Measurements from ENCODE around the gene CCDC186. TPM values are rescaled to one million over a fixed set of nuclear protein-coding genes. Genes with fewer than 3 reads are reported as not detected.

Gene CCDC186
- total RNA-seq (2022; extraction: Qiagen RNA extraction; ENCODE audit: low read depth), result 3.3 to 6.6 TPM (median 6.0 TPM) in 5 replicates

GRCh38 chr10:114173921-114174694 is at the start of gene CCDC186:
Gene CCDC186 (minus strand): TSS chr10:114174203. CDS start chr10:114163268, 10,935 bp downstream.

DNA sequence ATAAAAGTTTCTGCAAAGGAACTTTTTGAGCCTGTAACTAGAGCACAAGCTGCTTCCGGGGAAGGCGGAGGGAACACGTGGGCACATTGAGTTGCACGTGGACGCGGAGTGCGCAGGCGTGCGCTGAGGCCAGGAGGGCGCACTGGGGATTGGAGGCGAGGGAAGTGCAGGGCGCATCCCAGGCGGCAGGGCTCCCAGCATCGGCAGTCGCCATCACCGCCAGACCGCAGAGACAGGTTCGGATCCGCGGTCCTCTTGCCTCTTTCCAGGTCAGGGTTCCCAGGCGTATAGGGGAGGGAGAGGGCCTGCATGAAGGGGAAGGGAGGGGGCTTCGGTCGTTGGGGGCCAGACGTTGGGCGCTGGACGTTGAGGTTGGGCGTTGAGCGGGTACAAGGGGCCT is 5.1 kb upstream of the CCDC186 start, which contains the start of gene TDRD1:
Gene TDRD1 (plus strand): TSS at position 206 of the 400 bp plus-strand sequence. CDS start 8,479 bp downstream, outside the sequence.

Other genes with a start within 250 kb of the CCDC186 start
- 0.37 to 1.1 TPM (median 0.85 TPM) in 5 replicates for gene ADRB1, start 130.3 kb downstream of the CCDC186 start, total RNA-seq (2022; extraction: Qiagen RNA extraction; ENCODE audit: low read depth)
- not detected in 5 replicates for gene TDRD1, start 5.2 kb upstream of the CCDC186 start, total RNA-seq (2022; extraction: Qiagen RNA extraction; ENCODE audit: low read depth)
- not detected in 5 replicates for gene VWA2, start 65.1 kb upstream of the CCDC186 start, total RNA-seq (2022; extraction: Qiagen RNA extraction; ENCODE audit: low read depth)
- gene AFAP1L2, start 230.3 kb upstream of the CCDC186 start, total RNA-seq (2022; extraction: Qiagen RNA extraction; ENCODE audit: low read depth), result 18.1 to 27.0 TPM (median 25.9 TPM) in 5 replicates

All from A549 treated with RU486 at 1 μM for 4 hours (cell line).